Memory B cell (primary cell): ENCODE measurements around the gene SSX1.
"Not testable (repeated sequence)": the region's sequence is repeated elsewhere in the genome, so short reads cannot be mapped to it uniquely, and the experiment has no call there.

ENCODE experiments used
- ATAC-seq: fragments of 150-1000 bp; cut with Tn5 transposase; 2 replicates; pipeline ENCODE4 v1.10.0; 2021; ENCODE audit warnings: low read depth, mild to moderate bottlenecking, moderate library complexity
- DNase-seq, 2 donors: peaks; one replicate each; pipeline ENCODE4 v3.0.0; 2022; ENCODE audit warnings: low spot score in 2 of 2
- H3K27ac Mint-ChIP-seq: one replicate; pipeline ENCODE4 v1.8.0; 2022; ENCODE audit warnings: mild to moderate bottlenecking, moderate library complexity, mixed read lengths
- H3K27me3 Mint-ChIP-seq: one replicate; pipeline ENCODE4 v1.8.0; 2022; ENCODE audit warnings: mixed read lengths
- H3K36me3 Mint-ChIP-seq: one replicate; pipeline ENCODE4 v1.8.0; 2022; ENCODE audit warnings: mild to moderate bottlenecking, mixed read lengths
- H3K4me1 Mint-ChIP-seq: one replicate; pipeline ENCODE4 v1.8.0; 2022; ENCODE audit warnings: mixed read lengths
- H3K4me3 Mint-ChIP-seq: one replicate; pipeline ENCODE4 v1.8.0; 2022; ENCODE audit warnings: mild to moderate bottlenecking, moderate library complexity, mixed read lengths
- H3K9me3 Mint-ChIP-seq: one replicate; pipeline ENCODE4 v1.8.0; 2022; ENCODE audit warnings: mixed read lengths

SSX1 gene

DNA sequence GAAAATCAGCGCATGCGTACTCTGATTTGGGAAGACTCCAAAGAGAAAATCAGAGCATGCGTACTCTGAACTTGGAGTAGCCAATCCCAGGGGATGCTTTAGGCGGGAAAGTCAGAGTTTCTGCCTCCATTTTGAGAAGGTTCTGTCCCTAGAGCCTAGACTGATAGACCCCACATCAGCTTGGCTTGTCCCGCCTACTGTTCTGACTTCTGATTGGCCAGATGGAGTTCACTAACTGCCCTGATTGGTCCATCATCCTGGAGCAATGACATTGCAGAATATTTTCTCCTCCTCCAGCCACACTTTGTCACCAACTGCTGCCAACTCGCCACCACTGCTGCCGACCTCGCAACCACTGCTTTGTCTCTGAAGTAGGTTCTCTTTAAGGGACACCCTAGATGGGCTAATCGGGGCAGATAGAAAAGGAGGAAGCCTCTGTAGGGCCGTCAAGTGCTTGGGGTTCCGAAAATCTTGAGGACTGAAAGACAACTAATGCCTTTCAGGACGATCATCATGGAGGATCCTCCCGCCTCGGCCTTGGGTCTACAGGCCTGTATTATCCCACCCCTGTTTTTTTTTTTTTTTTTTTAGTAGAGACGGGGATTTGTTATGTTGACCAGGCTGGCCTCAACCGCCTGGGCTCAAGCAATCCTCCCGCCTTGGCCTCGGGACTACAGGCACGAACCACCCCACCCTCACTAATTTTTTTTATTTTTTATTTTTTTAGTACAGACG lies at the start of gene SSX1:
Gene SSX1, plus strand, starts transcription at position 331 of the 735 bp plus-strand sequence. CDS start 1,850 bp downstream, outside the sequence.
- not testable (repeated sequence) for H3K36me3 Mint-ChIP-seq, H3K4me3 Mint-ChIP-seq, H3K27ac Mint-ChIP-seq, ATAC-seq, H3K9me3 Mint-ChIP-seq, DNase-seq, H3K4me1 Mint-ChIP-seq, H3K27me3 Mint-ChIP-seq

DNA sequence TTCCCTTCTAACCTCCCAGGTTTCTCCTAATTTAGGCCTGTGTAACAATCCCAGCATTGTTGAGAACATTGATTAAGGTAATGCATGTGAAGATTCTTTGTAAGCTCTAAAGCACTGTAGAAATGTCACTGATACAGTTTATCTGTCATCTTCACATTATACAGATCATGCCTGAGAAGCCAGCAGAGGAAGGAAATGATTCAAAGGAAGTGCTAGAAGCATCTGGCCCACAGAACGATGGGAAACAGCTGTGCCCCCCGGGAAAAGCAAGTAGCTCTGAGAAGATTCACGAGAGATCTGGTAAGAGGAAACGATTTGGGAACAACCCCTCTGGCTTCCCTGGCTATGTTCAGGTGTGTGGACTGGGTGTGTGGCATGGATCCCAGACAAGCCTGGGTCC lies 40.9 kb upstream of the SSX1 start:
- H3K9me3 Mint-ChIP-seq, H3K4me3 Mint-ChIP-seq, ATAC-seq, H3K27me3 Mint-ChIP-seq, H3K4me1 Mint-ChIP-seq, H3K36me3 Mint-ChIP-seq, H3K27ac Mint-ChIP-seq, DNase-seq: not testable (repeated sequence)

GRCh38 chrX:48224196-48224595 lies 31.0 kb upstream of the SSX1 start:
- H3K4me1 Mint-ChIP-seq, H3K9me3 Mint-ChIP-seq, ATAC-seq, DNase-seq, H3K4me3 Mint-ChIP-seq, H3K27ac Mint-ChIP-seq, H3K27me3 Mint-ChIP-seq, H3K36me3 Mint-ChIP-seq: not testable (repeated sequence)

DNA sequence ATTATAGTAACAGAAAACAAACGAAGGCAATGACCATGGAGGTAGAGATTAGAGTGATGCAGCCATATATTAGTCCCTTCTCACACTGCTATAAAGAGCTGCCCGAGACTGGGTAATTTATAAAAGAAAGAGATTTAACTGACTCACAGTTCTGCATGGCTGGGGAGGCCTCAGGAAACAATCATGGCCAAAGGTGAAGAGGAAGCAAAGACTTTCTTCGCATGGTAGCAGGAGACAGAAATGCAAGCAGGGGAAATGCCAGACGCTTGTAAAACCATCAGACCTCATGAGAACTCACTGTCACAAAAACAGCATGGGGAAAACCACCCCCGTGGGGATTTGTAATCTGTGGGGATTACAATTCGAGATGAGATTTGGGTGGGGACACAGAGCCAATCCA lies 2.2 kb upstream of the SSX1 start:
- not testable (repeated sequence) for H3K9me3 Mint-ChIP-seq, H3K27me3 Mint-ChIP-seq, H3K4me3 Mint-ChIP-seq, H3K4me1 Mint-ChIP-seq, H3K36me3 Mint-ChIP-seq, DNase-seq, H3K27ac Mint-ChIP-seq
- ATAC-seq, result peak; percentile 46

- H3K9me3 Mint-ChIP-seq, H3K4me1 Mint-ChIP-seq, ATAC-seq, DNase-seq, H3K4me3 Mint-ChIP-seq, H3K27ac Mint-ChIP-seq, H3K36me3 Mint-ChIP-seq, H3K27me3 Mint-ChIP-seq: not testable (repeated sequence)
These were observed 19.2 kb downstream of the SSX1 start for GRCh38 chrX:48274365-48274764.

DNA sequence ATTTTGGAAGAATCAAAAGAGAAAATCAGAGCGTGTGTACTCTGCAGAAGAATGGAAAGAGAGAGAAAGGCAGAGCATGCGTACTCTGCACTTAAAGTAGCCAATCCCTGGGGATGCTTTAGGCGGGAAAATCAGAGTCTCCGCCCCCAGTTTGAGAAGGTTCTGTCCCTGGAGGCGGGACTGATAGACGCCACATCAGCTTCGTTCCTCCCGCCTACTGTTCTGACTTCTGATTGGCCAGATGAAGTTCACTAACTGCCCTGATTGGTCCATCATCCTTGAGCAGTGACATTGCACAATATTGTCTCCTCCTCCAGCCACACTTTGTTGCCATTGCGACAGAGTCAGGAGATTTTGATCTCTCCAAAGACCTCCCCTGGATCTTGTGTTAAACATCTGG lies 23.8 kb downstream of the SSX1 start:
- Mint-ChIP-seq H3K27ac (no peak overlapping the region), H3K27me3 (peaks cover 2% of the 10 kb centered on the region), H3K4me1 (no peaks in the 10 kb centered on the region), H3K36me3 (no peaks in the 10 kb centered on the region), H3K4me3 (no peak overlapping the region), H3K9me3 (no peaks in the 10 kb centered on the region)
- ATAC-seq, result no peak
- no peak for DNase-seq

DNA sequence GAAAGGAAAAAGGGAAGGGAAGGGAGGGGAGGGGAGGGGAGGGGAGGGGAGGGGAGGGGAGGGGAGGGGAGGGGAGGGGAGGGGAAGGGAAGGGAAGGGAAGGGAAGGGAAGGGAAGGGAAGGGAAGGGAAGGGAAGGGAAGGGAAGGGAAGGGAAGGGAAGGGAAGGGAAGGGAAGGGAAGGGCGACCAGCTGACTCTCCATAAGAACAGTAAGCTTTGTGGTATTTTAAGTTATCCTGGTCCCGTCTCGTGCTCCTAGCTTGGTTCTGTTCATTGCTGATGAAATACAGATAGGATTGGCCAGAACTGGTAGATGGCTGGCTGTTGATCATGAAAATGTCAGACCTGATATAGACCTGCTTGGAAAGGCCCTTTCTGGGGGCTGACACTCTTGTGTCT lies 25.5 kb downstream of the SSX1 start:
- H3K36me3 Mint-ChIP-seq, H3K27ac Mint-ChIP-seq, H3K9me3 Mint-ChIP-seq, H3K4me3 Mint-ChIP-seq, H3K27me3 Mint-ChIP-seq, DNase-seq, H3K4me1 Mint-ChIP-seq, ATAC-seq: not testable (repeated sequence)

DNA sequence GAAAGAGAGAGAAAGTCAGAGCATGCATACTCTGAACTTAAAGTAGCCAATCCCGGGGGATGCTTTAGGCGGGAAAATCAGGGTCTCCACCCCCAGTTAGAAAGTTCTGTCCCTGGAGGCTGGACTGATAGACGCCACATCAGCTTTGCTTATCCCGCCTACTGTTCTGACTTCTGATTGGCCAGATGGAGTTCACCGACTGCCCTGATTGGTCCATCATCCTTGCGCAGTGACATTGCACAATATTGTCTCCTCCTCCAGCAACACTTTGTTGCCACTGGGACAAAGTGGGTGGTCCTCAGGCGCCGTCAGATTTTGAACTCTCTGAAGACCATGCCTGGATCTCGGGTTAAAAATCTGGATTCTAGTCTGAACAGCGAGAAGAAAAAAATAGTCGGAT lies 51.0 kb downstream of the SSX1 start:
- ATAC-seq, result no peak
- no peak overlapping the region for H3K27ac Mint-ChIP-seq

DNA sequence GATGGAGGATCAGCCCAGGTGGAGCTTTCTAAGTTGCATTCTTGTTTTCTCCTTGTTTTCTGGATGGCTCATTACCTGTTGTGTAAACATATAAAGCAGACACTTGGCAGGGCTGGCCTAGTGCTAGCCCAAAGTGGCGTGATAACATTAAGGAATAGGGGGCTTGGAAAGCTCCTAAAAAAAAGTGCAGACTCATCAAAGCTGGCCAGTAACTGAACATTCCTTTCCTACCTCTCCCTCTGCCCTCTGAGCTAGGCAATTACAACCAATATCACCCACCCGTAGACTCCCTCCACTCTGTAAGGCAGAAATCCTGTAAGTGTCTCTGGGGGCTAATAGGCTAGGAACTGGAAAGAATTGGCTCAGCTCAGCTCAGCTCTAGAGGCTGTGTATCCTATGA lies 58.8 kb downstream of the SSX1 start:
- ATAC-seq, H3K36me3 Mint-ChIP-seq, H3K27ac Mint-ChIP-seq, H3K4me3 Mint-ChIP-seq, H3K4me1 Mint-ChIP-seq, H3K9me3 Mint-ChIP-seq, H3K27me3 Mint-ChIP-seq, DNase-seq: not testable (repeated sequence)

More for the DNA sequence above, 51.0 kb downstream of the SSX1 start:
- H3K27me3 Mint-ChIP-seq, result no peaks in the 10 kb centered on the region
- no peaks in the 10 kb centered on the region for H3K36me3 Mint-ChIP-seq
- no peak for DNase-seq
- no peaks in the 10 kb centered on the region for H3K9me3 Mint-ChIP-seq
- H3K4me3 Mint-ChIP-seq, result no peak overlapping the region
- no peaks in the 10 kb centered on the region for H3K4me1 Mint-ChIP-seq
